GM12864 (cell line): Measurements from ENCODE around the gene TMEM218.

Experiments
- DNase-seq: peaks from one replicate; pipeline ENCODE4 v3.0.0-alpha.2; 2011; ENCODE audit warnings: low read depth
- H3K4me3 ChIP-seq: 2 replicates; pipeline ENCODE4 v1.5.1; 2011; ENCODE audit warnings: mild to moderate bottlenecking, low read depth, low read length, control low read depth
- CTCF ChIP-seq: IDR thresholded peaks from 2 replicates; pipeline ENCODE4 v1.5.1; 2011; ENCODE audit warnings: low read depth, mild to moderate bottlenecking, moderate library complexity, low read length, control low read depth, inconsistent platforms; ENCODE audit errors: missing control alignments

Gene TMEM218

GRCh38 chr11:125078016-125078415 lies 33.4 kb downstream of the TMEM218 start:
- DNase-seq, result no peak
- TF ChIP-seq CTCF, result no peak
- H3K4me3 ChIP-seq, result no peak overlapping the region

- H3K4me3 ChIP-seq, result no peak overlapping the region
- DNase-seq, result no peak
- TF ChIP-seq CTCF, result no peak
Observed at GRCh38 chr11:125076378-125076945, 35.0 kb downstream of the TMEM218 start.

- no peak for DNase-seq
Observed at GRCh38 chr11:125075900-125076317, 35.5 kb downstream of the TMEM218 start.

GRCh38 chr11:125075242-125075625 lies 36.2 kb downstream of the TMEM218 start:
- no peak overlapping the region for H3K4me3 ChIP-seq
- no peak for TF ChIP-seq CTCF
- DNase-seq, result no peak

More at GRCh38 chr11:125075900-125076317, 35.5 kb downstream of the TMEM218 start:
- no peak overlapping the region for H3K4me3 ChIP-seq
- peak; percentile 11 for TF ChIP-seq CTCF

- no peak overlapping the region for H3K4me3 ChIP-seq
- no peak for DNase-seq
- TF ChIP-seq CTCF, result no peak
Observed at GRCh38 chr11:125074511-125075241, 36.8 kb downstream of the TMEM218 start.

- H3K4me3 ChIP-seq, result no peak overlapping the region
- DNase-seq, result no peak
- no peak for TF ChIP-seq CTCF
Observed at GRCh38 chr11:125073616-125074483, 37.6 kb downstream of the TMEM218 start.
